Uterus (tissue), 4 donors: Measurements from ENCODE around the gene PIK3R6. TPM values are rescaled to one million over a fixed set of nuclear protein-coding genes. Genes with fewer than 3 reads are reported as not detected.

Experiments
- DNase-seq, 2 donors: peaks; one replicate each; pipeline ENCODE4 v3.0.0-alpha.2; 2019 to 2020
- H3K27ac ChIP-seq, 2 donors: fragments of 200-600 bp; sonication (generic); 1 replicate in 1 of 2; 2 replicates in 1 of 2; pipeline ENCODE4 v1.5.1; 2016 to 2018
- H3K27me3 ChIP-seq, 2 donors: fragments of 200-600 bp; sonication (generic); one replicate each; pipeline ENCODE4 v1.5.1; 2018 to 2019; ENCODE audit warnings: control low read depth in 1 of 2
- H3K36me3 ChIP-seq, 2 donors: fragments of 200-600 bp; sonication (generic); one replicate each; pipeline ENCODE4 v1.5.1; 2019; ENCODE audit warnings: control low read depth in 1 of 2
- H3K4me1 ChIP-seq, 2 donors: fragments of 200-600 bp; sonication (generic); one replicate each; pipeline ENCODE4 v1.5.1; 2018 to 2019; ENCODE audit warnings: control low read depth in 1 of 2
- H3K4me3 ChIP-seq, 2 donors: fragments of 200-600 bp; sonication (generic); 1 replicate in 1 of 2; 2 replicates in 1 of 2; pipeline ENCODE4 v1.5.1; 2018 to 2019; ENCODE audit warnings: mild to moderate bottlenecking in 1 of 2
- H3K9me3 ChIP-seq, 2 donors: fragments of 200-600 bp; sonication (generic); one replicate each; pipeline ENCODE4 v1.5.1; 2019; ENCODE audit warnings: control low read depth in 1 of 2
- CTCF ChIP-seq, 4 experiments: fragments of 200-600 bp in 2 of 4; fragments of 450-650 bp in 2 of 4; sonication (generic) in 2 of 4; IDR thresholded peaks; one replicate each; pipeline ENCODE4 v1.5.1; 2016 to 2019; ENCODE audit warnings: antibody characterized with exemption in 4 of 4, mild to moderate bottlenecking in 2 of 4, moderate library complexity in 1 of 4
- POLR2A ChIP-seq, 2 donors: fragments of 450-650 bp; IDR thresholded peaks; one replicate each; pipeline ENCODE4 v1.6.1; 2016; ENCODE audit warnings: antibody characterized with exemption in 2 of 2, mild to moderate bottlenecking in 1 of 2, moderate library complexity in 1 of 2
- intact Hi-C: fragments of 100-400 bp; cut with DNase I; formaldehyde crosslinking; loops from one replicate; pipeline ENCODE4 v1.15.1; 2023; ENCODE audit warnings: low total_unique reads
- total RNA-seq, 4 donors: library from RNA; depleted of rRNA in 3 of 4; stranded (reverse); fragments of >200 nt in 3 of 4; gene quantifications; one replicate each; pipeline versions ENCODE4 v1.1.0 to v1.2.4, GENCODE V29; 2014 to 2023
- donor health status: DM: yes; HTN: yes; CAD: no.

PIK3R6 gene
- total RNA-seq, 4 donors from 2014 or later, result 0.34 to 24.6 (median 1.1) TPM; not detected in 1

GRCh38 chr17:8753136-8753975 lies 114.1 kb downstream of the PIK3R6 start:
- intact Hi-C loops, result no loop called here
- no peaks in the 10 kb centered on the region for H3K9me3 ChIP-seq
- DNase-seq, result no peak
- no peaks in the 10 kb centered on the region for H3K27me3 ChIP-seq
- H3K4me1 ChIP-seq, result no peaks in the 10 kb centered on the region
- no peak overlapping the region for H3K4me3 ChIP-seq
- no peak for TF ChIP-seq CTCF (IDR thresholded peaks at IDR 0.05)
- no peak for TF ChIP-seq POLR2A (IDR thresholded peaks at IDR 0.05)
- H3K36me3 ChIP-seq, result no peaks in the 10 kb centered on the region
- H3K27ac ChIP-seq, result no peak overlapping the region

Other genes starting within 250 kb of the PIK3R6 start
- 100 to 1,000 TPM in 1 of 4 donors, 10 to 100 TPM in 3; 39.1 to 229 (median 65.0) TPM for gene MYH10, start 236.9 kb downstream of the PIK3R6 start, total RNA-seq
- gene CCDC42, start 122.8 kb downstream of the PIK3R6 start, total RNA-seq, result not detected
- not detected for gene SPDYE4, start 109.1 kb downstream of the PIK3R6 start, total RNA-seq
- gene MFSD6L, start 68.3 kb downstream of the PIK3R6 start, total RNA-seq, result 1 to 10 TPM in 1 of 4 donors, not detected in 3; 2.4 TPM
- 10 to 100 TPM in 2 of 4 donors, 1 to 10 TPM in 2; 1.6 to 12.0 (median 8.4) TPM for gene PIK3R5, start 98.0 kb upstream of the PIK3R6 start, total RNA-seq
- 10 to 100 TPM in 2 of 4 donors, 1 to 10 TPM in 2; 3.3 to 19.2 (median 10.4) TPM for gene NTN1, start 153.8 kb upstream of the PIK3R6 start, total RNA-seq